VCaP (cell line): ENCODE results near the gene TSEN54.

ENCODE experiments used
- H3K27ac ChIP-seq: fragments of 450-650 bp; 2 replicates; pipeline ENCODE4 v1.5.1; 2017
- TF ChIP-seq, protein P1 (sequence below): fragments of 450-650 bp; conservative IDR thresholded peaks from 2 replicates; pipeline ENCODE4 v1.5.1; 2017; ENCODE audit warnings: mild to moderate bottlenecking, moderate library complexity

Gene TSEN54

DNA sequence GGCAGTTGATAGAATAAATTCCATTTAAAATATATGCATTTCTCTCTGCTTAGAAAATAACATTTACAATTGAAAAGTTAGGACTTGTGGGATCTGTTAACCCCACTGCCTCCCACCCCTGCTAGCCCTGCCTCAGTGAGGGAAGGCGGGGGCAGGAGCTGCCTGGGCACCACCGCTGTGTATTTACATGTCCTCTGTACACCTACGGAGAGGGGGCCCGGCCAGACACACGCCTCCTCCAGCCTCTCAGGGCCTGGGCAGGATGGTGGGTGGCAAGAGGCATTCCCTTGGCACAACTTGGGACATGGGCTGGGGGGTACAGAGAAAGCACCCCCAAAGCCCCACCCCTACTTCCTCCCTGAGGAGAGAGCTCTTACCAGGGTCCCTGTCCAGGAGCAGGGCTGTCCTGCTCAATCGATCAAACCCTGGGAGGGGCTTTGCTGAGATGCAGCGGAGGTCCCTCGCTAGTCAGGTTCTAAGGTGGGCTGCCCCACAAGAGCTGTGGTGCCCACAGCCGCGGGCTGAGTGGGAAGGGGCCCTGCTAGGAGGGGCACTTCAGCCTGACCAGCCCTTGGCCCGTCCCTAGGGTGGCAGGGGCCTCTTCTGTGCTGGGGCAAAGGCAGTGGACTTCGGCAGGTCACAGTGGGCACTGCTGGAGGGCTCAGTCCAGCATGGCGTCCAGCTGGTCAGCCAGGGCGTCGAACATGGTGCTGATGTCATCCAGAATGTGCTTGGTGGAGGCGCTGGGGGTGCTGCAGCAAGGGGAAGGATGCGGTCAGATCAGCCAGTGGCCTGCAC lies 15.7 kb upstream of the TSEN54 start:
- no peak overlapping the region for H3K27ac ChIP-seq

GRCh38 chr17:75501378-75502071 lies 14.8 kb upstream of the TSEN54 start:
- TF ChIP-seq, protein P1, sequence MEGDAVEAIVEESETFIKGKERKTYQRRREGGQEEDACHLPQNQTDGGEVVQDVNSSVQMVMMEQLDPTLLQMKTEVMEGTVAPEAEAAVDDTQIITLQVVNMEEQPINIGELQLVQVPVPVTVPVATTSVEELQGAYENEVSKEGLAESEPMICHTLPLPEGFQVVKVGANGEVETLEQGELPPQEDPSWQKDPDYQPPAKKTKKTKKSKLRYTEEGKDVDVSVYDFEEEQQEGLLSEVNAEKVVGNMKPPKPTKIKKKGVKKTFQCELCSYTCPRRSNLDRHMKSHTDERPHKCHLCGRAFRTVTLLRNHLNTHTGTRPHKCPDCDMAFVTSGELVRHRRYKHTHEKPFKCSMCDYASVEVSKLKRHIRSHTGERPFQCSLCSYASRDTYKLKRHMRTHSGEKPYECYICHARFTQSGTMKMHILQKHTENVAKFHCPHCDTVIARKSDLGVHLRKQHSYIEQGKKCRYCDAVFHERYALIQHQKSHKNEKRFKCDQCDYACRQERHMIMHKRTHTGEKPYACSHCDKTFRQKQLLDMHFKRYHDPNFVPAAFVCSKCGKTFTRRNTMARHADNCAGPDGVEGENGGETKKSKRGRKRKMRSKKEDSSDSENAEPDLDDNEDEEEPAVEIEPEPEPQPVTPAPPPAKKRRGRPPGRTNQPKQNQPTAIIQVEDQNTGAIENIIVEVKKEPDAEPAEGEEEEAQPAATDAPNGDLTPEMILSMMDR, result no peak
- no peak overlapping the region for H3K27ac ChIP-seq

More for the DNA sequence above, 15.7 kb upstream of the TSEN54 start:
- TF ChIP-seq, protein P1, result no peak

- no peak overlapping the region for H3K27ac ChIP-seq
Measured at GRCh38 chr17:75502072-75502720, 14.1 kb upstream of the TSEN54 start.

GRCh38 chr17:75502721-75503329 lies 13.5 kb upstream of the TSEN54 start:
- H3K27ac ChIP-seq, result no peak overlapping the region
- TF ChIP-seq, protein P1, result no peak

More at GRCh38 chr17:75502072-75502720, 14.1 kb upstream of the TSEN54 start:
- TF ChIP-seq, protein P1, result no peak

DNA sequence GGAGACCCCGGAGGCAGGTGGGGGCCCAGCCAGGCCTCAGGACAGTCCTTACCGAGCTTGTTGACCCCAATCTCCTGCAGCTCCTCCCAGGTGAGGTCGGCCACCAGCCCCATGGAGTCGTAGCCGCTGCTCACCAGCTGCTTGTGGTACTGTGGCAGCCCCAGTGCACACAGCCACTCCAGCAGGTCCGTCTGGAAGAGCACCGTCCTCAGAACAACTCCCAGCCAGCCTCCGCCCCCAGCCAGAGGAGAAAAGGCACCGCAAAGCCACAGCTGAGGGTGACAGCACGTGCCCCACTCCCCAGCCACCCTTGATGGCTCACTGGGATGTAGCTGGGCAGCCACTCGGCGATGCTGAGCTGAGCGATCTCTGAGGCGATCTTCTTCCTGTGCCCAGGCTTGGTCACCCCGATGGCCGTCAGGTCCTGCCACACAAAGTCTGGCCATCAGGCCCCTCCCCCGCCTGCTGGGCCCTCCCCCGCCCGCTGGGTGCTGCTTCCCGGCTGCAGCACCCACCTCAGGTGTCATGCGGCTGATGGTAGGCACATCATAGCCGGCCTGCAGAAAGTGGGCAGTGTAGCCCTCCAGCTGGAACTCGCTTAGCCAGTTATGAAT lies 12.9 kb upstream of the TSEN54 start:
- TF ChIP-seq, protein P1, result no peak
- no peak overlapping the region for H3K27ac ChIP-seq

DNA sequence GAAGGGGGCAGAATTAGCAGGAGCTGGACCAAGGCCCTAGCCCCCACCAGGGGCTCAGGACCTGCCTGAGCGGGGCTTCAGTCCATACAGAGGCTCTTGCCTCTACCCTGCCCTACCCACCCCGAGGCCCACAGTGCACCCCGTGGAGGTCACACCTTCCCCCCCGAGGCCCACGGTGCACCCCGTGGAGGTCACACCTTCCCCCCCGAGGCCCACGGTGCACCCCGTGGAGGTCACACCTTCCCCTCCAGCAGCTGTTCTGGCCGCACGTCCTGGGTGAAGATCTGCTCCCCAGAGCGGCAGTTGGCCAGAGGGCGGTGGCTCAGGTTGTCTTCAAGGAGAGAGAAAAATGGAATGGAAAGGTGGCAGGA lies 12.4 kb upstream of the TSEN54 start:
- no peak overlapping the region for H3K27ac ChIP-seq
- TF ChIP-seq, protein P1, result no peak
